Measurements from ENCODE around the gene CEP20. TPM values are rescaled to one million over a fixed set of nuclear protein-coding genes. Genes with fewer than 3 reads are reported as not detected.
A peak's percentile ranks its signal among the peaks of the same experiment; 100 is the strongest.

CEP20 gene
- total and polyA plus RNA-seq, 10 of the 15 experiments (the other 5 are each of a cell fraction or from before 2014, with no cell fraction given) = 33.4 to 57.8 (median 52.6) TPM

- SMC1A ChIA-PET (ENCODE audit: uncharacterized antibody, unreplicated experiment) = interaction anchor here (0.6 kb wide), 1 partner anchor 72 kb away, joined by 3 read pairs; no protein-coding TSS in a partner anchor
- Histone ChIP-seq H3K4me1 (ENCODE audit: control insufficient read depth, insufficient read depth, low read length) (peaks cover 18% of the 10 kb centered on the region; the same call in 1 of the 2 replicates), H3K4me3 (no peak overlapping the region), H3K36me3 (ENCODE audit: control insufficient read depth in 2 of 2, insufficient read depth in 2 of 2, low read length in 1 of 2) (no peaks in the 10 kb centered on the region), H3K9me3 (replicated peaks; ENCODE audit: control insufficient read depth, insufficient read depth, low read length) (no peaks in the 10 kb centered on the region), H3K4me2 (ENCODE audit: control insufficient read depth, insufficient read depth) (no peak overlapping the region), H3K27ac (ENCODE audit: control insufficient read depth, insufficient read depth) (no peak overlapping the region), H3K27me3 (replicated peaks in 1 of 2; ENCODE audit: control insufficient read depth in 2 of 2, insufficient read depth in 2 of 2, low read length in 1 of 2) (peaks cover 9 to 10% of the 10 kb centered on the region in 2 experiments), H4K20me1 (ENCODE audit: control insufficient read depth, insufficient read depth) (no peaks in the 10 kb centered on the region), H2AFZ (ENCODE audit: control insufficient read depth, low read depth, low read length) (no peak overlapping the region), H3K79me2 (ENCODE audit: control insufficient read depth, insufficient read depth, low read length) (no peaks in the 10 kb centered on the region), H3K9ac (ENCODE audit: control insufficient read depth, insufficient read depth, low read length) (no peak overlapping the region)
- intact Hi-C loops (cut with micrococcal nuclease; ENCODE audit: unreplicated experiment) (no loop called here), in situ Hi-C loops (cut with MboI) (no loop called here)
- WGBS (ENCODE audit: insufficient coverage, insufficient replicate concordance, low lambda C conversion rate, missing lambda C conversion rate) = 75% methylated on average over 12 of the region's 12 CpGs
- no peak for FAIRE-seq
- TF ChIP-seq MTA2 (IDR thresholded peaks at IDR 0.05; ENCODE audit: low read depth) (no peak), POLR2AphosphoS2 (IDR thresholded peaks at IDR 0.05; ENCODE audit: low read depth, low read length) (no peak), NR2F1 (conservative IDR thresholded peaks at IDR 0.05) (no peak)
- no TSS peak for BruUV-seq (replicated peaks)
- no peak for ATAC-seq
- RAD21 ChIA-PET (ENCODE audit: unreplicated experiment) = no interaction called here
- POLR2A ChIA-PET = no interaction called here
- CTCF ChIA-PET = interaction anchor here (1.3 to 1.5 kb wide), 2 partner anchors 13 to 94 kb away, joined by 4 read pairs; no protein-coding TSS in a partner anchor
- no peak for DNase-seq (ENCODE audit: low read depth, low spot score)
Measured at GRCh38 chr16:15858921-15859668, 29.3 kb downstream of the CEP20 start.

- no peak overlapping the region for H3K27ac ChIP-seq (ENCODE audit: control insufficient read depth, insufficient read depth)
- ChIA-PET SMC1A (ENCODE audit: uncharacterized antibody, unreplicated experiment) (no interaction called here), POLR2A (no interaction called here), RAD21 (ENCODE audit: unreplicated experiment) (no interaction called here), CTCF (no interaction called here)
- no peak overlapping the region for H3K9ac ChIP-seq (ENCODE audit: control insufficient read depth, insufficient read depth, low read length)
- H3K4me1 ChIP-seq (ENCODE audit: control insufficient read depth, insufficient read depth, low read length) = peaks cover 18% of the 10 kb centered on the region; the same call in 1 of the 2 replicates
- H4K20me1 ChIP-seq (ENCODE audit: control insufficient read depth, insufficient read depth) = no peaks in the 10 kb centered on the region
- no peak overlapping the region; the same call in 1 of the 2 replicates for H3K4me3 ChIP-seq
- H3K4me2 ChIP-seq (ENCODE audit: control insufficient read depth, insufficient read depth) = peak overlapping the region; percentile 59
- DNase-seq (ENCODE audit: low read depth, low spot score) (no peak), FAIRE-seq (no peak), ATAC-seq (no peak)
- H3K36me3 ChIP-seq (ENCODE audit: control insufficient read depth in 2 of 2, insufficient read depth in 2 of 2, low read length in 1 of 2) = no peaks in the 10 kb centered on the region
- no TSS peak for BruUV-seq (replicated peaks)
- intact Hi-C loops (cut with micrococcal nuclease; ENCODE audit: unreplicated experiment) = no loop called here
- H2AFZ ChIP-seq (ENCODE audit: control insufficient read depth, low read depth, low read length) = 0 out of 2 replicates have a peak overlapping the region, but pooled peaks have one; percentile 26
- 13% methylated on average over 46 of the region's 55 CpGs for WGBS (ENCODE audit: insufficient coverage, insufficient replicate concordance, low lambda C conversion rate, missing lambda C conversion rate)
- in situ Hi-C loops (cut with MboI) = no loop called here
- peaks cover 9 to 10% of the 10 kb centered on the region in 2 experiments for H3K27me3 ChIP-seq (replicated peaks in 1 of 2; ENCODE audit: control insufficient read depth in 2 of 2, insufficient read depth in 2 of 2, low read length in 1 of 2)
- no peaks in the 10 kb centered on the region for H3K9me3 ChIP-seq (replicated peaks; ENCODE audit: control insufficient read depth, insufficient read depth, low read length)
- no peaks in the 10 kb centered on the region for H3K79me2 ChIP-seq (ENCODE audit: control insufficient read depth, insufficient read depth, low read length)
- TF ChIP-seq KAT2A (conservative IDR thresholded peaks at IDR 0.05; ENCODE audit: control insufficient read depth, low read depth, low read length) (no peak), IKZF2 (IDR thresholded peaks at IDR 0.05) (no peak), BACH1 (IDR thresholded peaks at IDR 0.05; ENCODE audit: borderline replicate concordance) (no peak), ZNF24 (IDR thresholded peaks at IDR 0.05) (no peak), ZNF384 (IDR thresholded peaks at IDR 0.05; ENCODE audit: borderline replicate concordance, low read depth, low read length) (no peak), CREM (IDR thresholded peaks at IDR 0.05; ENCODE audit: low read depth) (no peak), BHLHE40 (IDR thresholded peaks at IDR 0.05; ENCODE audit: borderline replicate concordance in 1 of 2, low read depth in 2 of 2, low read length in 1 of 2) (no peak), SPI1 (IDR thresholded peaks at IDR 0.05; ENCODE audit: borderline replicate concordance, insufficient read depth, low read depth, low read length) (no peak), PRDM15 (CRISPR knock-in tag; IDR thresholded peaks at IDR 0.05) (no peak)
Measured at GRCh38 chr16:15857724-15858560, 30.5 kb downstream of the CEP20 start.
